Natural killer cell (primary cell): ENCODE results near the gene MACROD2. TPM values are rescaled to one million over a fixed set of nuclear protein-coding genes. Genes with fewer than 3 reads are reported as not detected.

Experiments used
- ATAC-seq, 3 donors: fragments of 150-1000 bp in 2 of 3; fragments of 200-7000 bp in 1 of 3; cut with Tn5 transposase; 1 replicate in 1 of 3; 2 replicates in 2 of 3; pipeline ENCODE4 v1.10.0; 2021; ENCODE audit warnings: mild to moderate bottlenecking in 2 of 3, moderate library complexity in 2 of 3
- DNase-seq, 2 donors: peaks; one replicate each; pipeline versions ENCODE4 v3.0.0 to v3.0.0-alpha.2; 2013 to 2021; ENCODE audit warnings: mixed read lengths in 1 of 2
- H3K27ac ChIP-seq: one replicate; pipeline ENCODE4 v1.5.1; 2013; ENCODE audit warnings: mild to moderate bottlenecking, low read length
- H3K27me3 ChIP-seq: one replicate; pipeline ENCODE4 v1.6.1; 2013; ENCODE audit warnings: low read length; ENCODE audit not compliant: control insufficient read depth, insufficient read depth
- H3K36me3 ChIP-seq: one replicate; pipeline ENCODE4 v1.6.1; 2013; ENCODE audit warnings: low read length; ENCODE audit not compliant: control insufficient read depth, insufficient read depth
- H3K4me1 ChIP-seq: one replicate; pipeline ENCODE4 v1.6.1; 2013; ENCODE audit warnings: low read length; ENCODE audit not compliant: control insufficient read depth, insufficient read depth
- H3K4me3 ChIP-seq: one replicate; pipeline ENCODE4 v1.5.1; 2013; ENCODE audit warnings: low read length
- H3K9me3 ChIP-seq: one replicate; pipeline ENCODE4 v1.6.1; 2013; ENCODE audit warnings: low read length; ENCODE audit not compliant: control insufficient read depth, insufficient read depth
- H3K27ac Mint-ChIP-seq, 2 donors: one replicate each; pipeline ENCODE4 v1.8.0; 2022; ENCODE audit warnings: mild to moderate bottlenecking in 2 of 2, mixed read lengths in 2 of 2, moderate library complexity in 1 of 2
- H3K27me3 Mint-ChIP-seq, 2 donors: one replicate each; pipeline ENCODE4 v1.8.0; 2022; ENCODE audit warnings: low read depth in 2 of 2, mixed read lengths in 2 of 2
- H3K36me3 Mint-ChIP-seq: one replicate; pipeline ENCODE4 v1.8.0; 2022; ENCODE audit warnings: mixed read lengths
- H3K4me1 Mint-ChIP-seq, 2 donors: one replicate each; pipeline ENCODE4 v1.8.0; 2022; ENCODE audit warnings: mixed read lengths in 2 of 2
- H3K4me3 Mint-ChIP-seq: one replicate; pipeline ENCODE4 v1.8.0; 2022; ENCODE audit warnings: mild to moderate bottlenecking, moderate library complexity, mixed read lengths
- H3K9me3 Mint-ChIP-seq, 2 donors: one replicate each; pipeline ENCODE4 v1.8.0; 2022; ENCODE audit warnings: mixed read lengths in 2 of 2
- WGBS: methylation state at CpG from one replicate; pipeline ENCODE4 v1.1.7; 2013; ENCODE audit warnings: missing lambda C conversion rate; ENCODE audit not compliant: insufficient coverage; 5-methylcytosine and 5-hydroxymethylcytosine counted together
- intact Hi-C: fragments of 100-400 bp; cut with micrococcal nuclease; formaldehyde crosslinking; loops from one replicate; pipeline ENCODE4 v1.14.2; 2022
- total RNA-seq, 4 donors: library from RNA; stranded (reverse); fragments of 120-200 nt in 1 of 4; gene quantifications; one replicate each; pipeline versions ENCODE4 v1.2.3 to v1.2.4, GENCODE V29; 2013 to 2022
- TF ChIP-seq, protein P1 (sequence below): fragments of 200-600 bp; IDR thresholded peaks from one replicate; pipeline ENCODE4 v1.8.0; 2022; ENCODE audit warnings: antibody characterized with exemption

Gene MACROD2
- total RNA-seq, 3 donors from 2014 or later (not counting 1 experiment from before 2014, with no cell fraction given) = 0.19 to 0.88 TPM; not detected in 1

DNA sequence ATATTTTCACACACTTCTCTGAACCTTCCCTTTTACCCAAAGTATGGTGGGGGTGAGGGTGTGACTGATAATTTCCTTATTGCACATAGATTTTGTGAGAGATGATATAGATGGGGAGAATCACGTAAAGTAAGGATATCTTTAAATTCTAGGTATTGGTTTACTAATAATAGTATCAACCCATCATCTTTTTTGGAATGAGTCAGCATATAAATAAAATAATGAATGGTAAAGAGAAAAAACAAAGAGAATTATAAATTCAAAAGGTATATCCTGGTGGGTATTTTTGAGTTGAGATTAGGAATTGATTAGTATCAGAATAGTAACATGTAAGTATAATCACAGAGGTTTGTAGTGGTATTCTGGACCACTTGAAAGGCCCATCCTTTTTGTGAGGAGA lies 56.1 kb downstream of the MACROD2 start:
- Mint-ChIP-seq H3K27ac (no peak overlapping the region), H3K9me3 (no peaks in the 10 kb centered on the region), H3K4me3 (no peak overlapping the region), H3K36me3 (no peaks in the 10 kb centered on the region), H3K27me3 (no peaks in the 10 kb centered on the region), H3K4me1 (no peaks in the 10 kb centered on the region)
- DNase-seq = no peak
- WGBS = no CpG with 5 or more reads among the region's 1 CpG
- intact Hi-C loops = no loop called here
- Histone ChIP-seq H3K4me1 (no peaks in the 10 kb centered on the region), H3K27ac (no peak overlapping the region), H3K9me3 (no peaks in the 10 kb centered on the region), H3K4me3 (no peak overlapping the region), H3K27me3 (no peaks in the 10 kb centered on the region), H3K36me3 (no peaks in the 10 kb centered on the region)
- TF ChIP-seq, protein P1, sequence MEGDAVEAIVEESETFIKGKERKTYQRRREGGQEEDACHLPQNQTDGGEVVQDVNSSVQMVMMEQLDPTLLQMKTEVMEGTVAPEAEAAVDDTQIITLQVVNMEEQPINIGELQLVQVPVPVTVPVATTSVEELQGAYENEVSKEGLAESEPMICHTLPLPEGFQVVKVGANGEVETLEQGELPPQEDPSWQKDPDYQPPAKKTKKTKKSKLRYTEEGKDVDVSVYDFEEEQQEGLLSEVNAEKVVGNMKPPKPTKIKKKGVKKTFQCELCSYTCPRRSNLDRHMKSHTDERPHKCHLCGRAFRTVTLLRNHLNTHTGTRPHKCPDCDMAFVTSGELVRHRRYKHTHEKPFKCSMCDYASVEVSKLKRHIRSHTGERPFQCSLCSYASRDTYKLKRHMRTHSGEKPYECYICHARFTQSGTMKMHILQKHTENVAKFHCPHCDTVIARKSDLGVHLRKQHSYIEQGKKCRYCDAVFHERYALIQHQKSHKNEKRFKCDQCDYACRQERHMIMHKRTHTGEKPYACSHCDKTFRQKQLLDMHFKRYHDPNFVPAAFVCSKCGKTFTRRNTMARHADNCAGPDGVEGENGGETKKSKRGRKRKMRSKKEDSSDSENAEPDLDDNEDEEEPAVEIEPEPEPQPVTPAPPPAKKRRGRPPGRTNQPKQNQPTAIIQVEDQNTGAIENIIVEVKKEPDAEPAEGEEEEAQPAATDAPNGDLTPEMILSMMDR = no peak
- no peak for ATAC-seq

DNA sequence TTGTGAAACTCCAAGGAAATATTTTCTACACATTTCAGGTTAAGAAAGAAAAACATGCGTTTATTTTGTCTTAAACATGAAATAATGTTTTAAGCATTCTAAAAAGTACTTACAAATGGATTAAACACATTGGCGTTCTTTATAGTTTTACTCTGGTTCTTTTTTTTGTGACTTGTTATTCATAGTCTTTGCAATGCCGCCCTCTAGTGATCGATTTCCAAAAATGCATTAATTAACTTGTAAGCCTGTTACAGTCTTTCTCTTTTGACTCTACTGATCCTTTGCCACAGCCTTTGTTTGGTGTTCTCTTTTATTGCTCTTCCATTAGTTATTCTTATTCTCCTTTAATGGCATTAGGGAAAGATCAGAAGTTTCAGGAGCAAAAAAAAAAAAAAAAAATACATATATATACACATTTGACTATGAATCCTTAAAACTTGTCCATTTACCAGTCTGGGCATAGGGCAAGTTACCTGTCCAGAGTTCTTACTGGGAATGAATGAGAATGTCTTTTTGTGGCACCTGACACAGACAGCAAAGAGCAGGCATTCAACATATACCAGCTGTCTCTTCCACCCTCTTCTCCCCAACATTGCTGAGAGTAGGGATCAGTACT lies 59.9 kb downstream of the MACROD2 start:
- 4% methylated on average over 3 of the region's 4 CpGs for WGBS

DNA sequence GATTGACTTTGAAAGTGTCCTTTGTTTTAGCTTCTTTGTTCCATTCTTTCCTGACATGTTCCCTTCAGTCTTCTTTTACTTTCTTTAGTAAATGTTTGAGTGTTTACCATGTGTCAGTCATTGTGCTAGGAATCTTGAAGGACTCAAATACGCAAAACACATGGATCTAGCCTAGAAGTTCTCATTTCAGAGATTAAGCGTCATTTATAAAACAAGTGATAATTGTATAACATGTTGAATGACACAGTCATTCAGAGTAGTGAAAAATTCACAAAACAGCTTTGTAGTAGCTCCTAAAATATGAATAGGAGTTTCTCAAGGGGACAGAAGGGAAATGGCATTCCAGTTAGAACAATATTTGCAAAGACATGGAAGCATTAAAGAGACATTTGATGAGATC lies 66.9 kb downstream of the MACROD2 start:
- Histone ChIP-seq H3K27me3 (no peaks in the 10 kb centered on the region), H3K36me3 (no peaks in the 10 kb centered on the region), H3K4me3 (no peak overlapping the region), H3K4me1 (no peaks in the 10 kb centered on the region), H3K9me3 (no peaks in the 10 kb centered on the region), H3K27ac (no peak overlapping the region)
- Mint-ChIP-seq H3K4me1 (no peaks in the 10 kb centered on the region), H3K9me3 (peaks cover 0 to 2% of the 10 kb centered on the region in 2 donors), H3K27ac (no peak overlapping the region), H3K4me3 (no peak overlapping the region), H3K27me3 (no peaks in the 10 kb centered on the region), H3K36me3 (no peaks in the 10 kb centered on the region)
- intact Hi-C loops = no loop called here
- TF ChIP-seq, protein P1 = no peak
- DNase-seq (no peak), ATAC-seq (no peak)
- WGBS = 100% methylated on average over 2 of the region's 2 CpGs

More for the DNA sequence above, 59.9 kb downstream of the MACROD2 start:
- H3K36me3 ChIP-seq = no peaks in the 10 kb centered on the region
- TF ChIP-seq, protein P1 = peak; percentile 59
- DNase-seq = peak in 1 of 2 donors; percentile 45
- Mint-ChIP-seq H3K27ac (no peak overlapping the region), H3K27me3 (no peaks in the 10 kb centered on the region), H3K36me3 (no peaks in the 10 kb centered on the region), H3K4me1 (no peaks in the 10 kb centered on the region), H3K4me3 (no peak overlapping the region), H3K9me3 (no peaks in the 10 kb centered on the region)
- intact Hi-C loops = loop anchor here (2.0 kb wide), 1 partner anchor 234 kb away; no protein-coding TSS in a partner anchor
- ATAC-seq = no peak
- no peak overlapping the region for H3K4me3 ChIP-seq
- no peaks in the 10 kb centered on the region for H3K9me3 ChIP-seq
- H3K27ac ChIP-seq = no peak overlapping the region
- no peaks in the 10 kb centered on the region for H3K4me1 ChIP-seq
- H3K27me3 ChIP-seq = no peaks in the 10 kb centered on the region

DNA sequence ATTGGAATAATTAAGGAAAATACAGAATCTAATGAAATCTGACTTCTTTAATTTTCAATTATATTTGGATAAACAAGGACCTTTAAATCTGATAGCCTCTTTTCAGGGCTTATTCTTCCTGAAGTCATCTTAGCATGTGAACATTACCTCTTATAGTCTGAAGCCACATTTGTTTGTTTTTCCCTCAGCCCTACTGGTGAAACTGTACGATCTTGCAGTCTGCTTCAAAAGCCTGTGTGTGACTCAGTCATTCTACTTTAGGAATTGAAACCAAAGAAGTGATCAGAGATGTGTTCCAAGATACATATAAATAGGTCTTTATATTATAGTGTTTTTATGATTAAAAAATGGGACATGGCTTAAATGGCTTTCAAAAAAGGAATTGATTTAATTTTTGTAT lies 67.5 kb downstream of the MACROD2 start:
- TF ChIP-seq, protein P1 = no peak
- ATAC-seq (no peak), DNase-seq (no peak)
- Histone ChIP-seq H3K4me1 (no peaks in the 10 kb centered on the region), H3K27ac (no peak overlapping the region), H3K9me3 (no peaks in the 10 kb centered on the region), H3K27me3 (no peaks in the 10 kb centered on the region), H3K36me3 (no peaks in the 10 kb centered on the region), H3K4me3 (no peak overlapping the region)
- Mint-ChIP-seq H3K27me3 (no peaks in the 10 kb centered on the region), H3K4me3 (no peak overlapping the region), H3K27ac (no peak overlapping the region), H3K4me1 (no peaks in the 10 kb centered on the region), H3K9me3 (peaks cover 0 to 2% of the 10 kb centered on the region in 2 donors), H3K36me3 (no peaks in the 10 kb centered on the region)
- intact Hi-C loops = no loop called here
- WGBS = 69% methylated on average over 1 of the region's 1 CpG
